Neural cell (in vitro differentiated cells): ENCODE data around the gene MTA1.

Experiments
- EP300 ChIP-seq: fragments of 450-650 bp; conservative IDR thresholded peaks from 2 replicates; pipeline ENCODE4 v1.6.1; 2014; ENCODE audit warnings: antibody characterized with exemption, mild to moderate bottlenecking, moderate library complexity; ENCODE audit not compliant: poor library complexity, severe bottlenecking
- EZH2 ChIP-seq: fragments of 200-600, 300-800 bp; shearing (Covaris generic), sonication (generic); IDR thresholded peaks from 2 replicates; pipeline ENCODE4 v1.6.1; 2014; ENCODE audit warnings: antibody characterized with exemption, low read length, borderline replicate concordance, mild to moderate bottlenecking; ENCODE audit not compliant: insufficient read depth, poor library complexity, severe bottlenecking
- POLR2AphosphoS5 ChIP-seq: IDR thresholded peaks from 2 replicates; pipeline ENCODE4 v1.6.1; 2012
- TF ChIP-seq, protein P1 (sequence below): fragments of 450-650 bp; IDR thresholded peaks from 2 replicates; pipeline ENCODE4 v1.5.1; 2014; ENCODE audit warnings: antibody characterized with exemption, mild to moderate bottlenecking, moderate library complexity; ENCODE audit not compliant: poor library complexity, severe bottlenecking
- TF ChIP-seq, protein P2 (sequence below): IDR thresholded peaks from 2 replicates; pipeline ENCODE4 v1.6.1; 2012; ENCODE audit warnings: borderline replicate concordance

GRCh38 chr14:105475269-105476096 is 55.9 kb downstream of the MTA1 start:
- TF ChIP-seq EP300 (no peak), EZH2 (no peak), POLR2AphosphoS5 (peak; percentile 12)
- TF ChIP-seq, protein P1, sequence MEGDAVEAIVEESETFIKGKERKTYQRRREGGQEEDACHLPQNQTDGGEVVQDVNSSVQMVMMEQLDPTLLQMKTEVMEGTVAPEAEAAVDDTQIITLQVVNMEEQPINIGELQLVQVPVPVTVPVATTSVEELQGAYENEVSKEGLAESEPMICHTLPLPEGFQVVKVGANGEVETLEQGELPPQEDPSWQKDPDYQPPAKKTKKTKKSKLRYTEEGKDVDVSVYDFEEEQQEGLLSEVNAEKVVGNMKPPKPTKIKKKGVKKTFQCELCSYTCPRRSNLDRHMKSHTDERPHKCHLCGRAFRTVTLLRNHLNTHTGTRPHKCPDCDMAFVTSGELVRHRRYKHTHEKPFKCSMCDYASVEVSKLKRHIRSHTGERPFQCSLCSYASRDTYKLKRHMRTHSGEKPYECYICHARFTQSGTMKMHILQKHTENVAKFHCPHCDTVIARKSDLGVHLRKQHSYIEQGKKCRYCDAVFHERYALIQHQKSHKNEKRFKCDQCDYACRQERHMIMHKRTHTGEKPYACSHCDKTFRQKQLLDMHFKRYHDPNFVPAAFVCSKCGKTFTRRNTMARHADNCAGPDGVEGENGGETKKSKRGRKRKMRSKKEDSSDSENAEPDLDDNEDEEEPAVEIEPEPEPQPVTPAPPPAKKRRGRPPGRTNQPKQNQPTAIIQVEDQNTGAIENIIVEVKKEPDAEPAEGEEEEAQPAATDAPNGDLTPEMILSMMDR, result no peak
- TF ChIP-seq, protein P2, sequence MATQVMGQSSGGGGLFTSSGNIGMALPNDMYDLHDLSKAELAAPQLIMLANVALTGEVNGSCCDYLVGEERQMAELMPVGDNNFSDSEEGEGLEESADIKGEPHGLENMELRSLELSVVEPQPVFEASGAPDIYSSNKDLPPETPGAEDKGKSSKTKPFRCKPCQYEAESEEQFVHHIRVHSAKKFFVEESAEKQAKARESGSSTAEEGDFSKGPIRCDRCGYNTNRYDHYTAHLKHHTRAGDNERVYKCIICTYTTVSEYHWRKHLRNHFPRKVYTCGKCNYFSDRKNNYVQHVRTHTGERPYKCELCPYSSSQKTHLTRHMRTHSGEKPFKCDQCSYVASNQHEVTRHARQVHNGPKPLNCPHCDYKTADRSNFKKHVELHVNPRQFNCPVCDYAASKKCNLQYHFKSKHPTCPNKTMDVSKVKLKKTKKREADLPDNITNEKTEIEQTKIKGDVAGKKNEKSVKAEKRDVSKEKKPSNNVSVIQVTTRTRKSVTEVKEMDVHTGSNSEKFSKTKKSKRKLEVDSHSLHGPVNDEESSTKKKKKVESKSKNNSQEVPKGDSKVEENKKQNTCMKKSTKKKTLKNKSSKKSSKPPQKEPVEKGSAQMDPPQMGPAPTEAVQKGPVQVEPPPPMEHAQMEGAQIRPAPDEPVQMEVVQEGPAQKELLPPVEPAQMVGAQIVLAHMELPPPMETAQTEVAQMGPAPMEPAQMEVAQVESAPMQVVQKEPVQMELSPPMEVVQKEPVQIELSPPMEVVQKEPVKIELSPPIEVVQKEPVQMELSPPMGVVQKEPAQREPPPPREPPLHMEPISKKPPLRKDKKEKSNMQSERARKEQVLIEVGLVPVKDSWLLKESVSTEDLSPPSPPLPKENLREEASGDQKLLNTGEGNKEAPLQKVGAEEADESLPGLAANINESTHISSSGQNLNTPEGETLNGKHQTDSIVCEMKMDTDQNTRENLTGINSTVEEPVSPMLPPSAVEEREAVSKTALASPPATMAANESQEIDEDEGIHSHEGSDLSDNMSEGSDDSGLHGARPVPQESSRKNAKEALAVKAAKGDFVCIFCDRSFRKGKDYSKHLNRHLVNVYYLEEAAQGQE, result peak; percentile 27
